HepG2 (cell line): ENCODE results near the gene RAB20. TPM values are rescaled to one million over a fixed set of nuclear protein-coding genes. Genes with fewer than 3 reads are reported as not detected.
A peak's percentile ranks its signal among the peaks of the same experiment; 100 is the strongest.

Experiments used
- GABPB1 ChIP-seq: IDR thresholded peaks from 2 replicates; pipeline ENCODE4 v1.6.1; 2016; ENCODE audit warnings: mild to moderate bottlenecking, missing genetic modification reagents, moderate library complexity, missing compliant biosample characterization
- NFKBIZ ChIP-seq: IDR thresholded peaks from 2 replicates; pipeline ENCODE4 v1.6.1; 2018; ENCODE audit warnings: missing genetic modification reagents, missing compliant biosample characterization
- SIN3A ChIP-seq: IDR thresholded peaks from 2 replicates; pipeline ENCODE4 v1.6.1; 2011; ENCODE audit warnings: low read depth, mild to moderate bottlenecking, control low read depth, low read length, borderline replicate concordance
- SRSF1 ChIP-seq: fragments of 200-400 bp; formaldehyde crosslinking; optimal IDR thresholded peaks from 2 replicates; pipeline ENCODE3; 2017; ENCODE audit warnings: mild to moderate bottlenecking, low read depth, low read length, moderate library complexity
- TARDBP ChIP-seq: sonication (generic); formaldehyde crosslinking; IDR thresholded peaks from 2 replicates; pipeline ENCODE4 v1.8.0; 2022; ENCODE audit warnings: mild to moderate bottlenecking, missing genetic modification reagents
- TP53 ChIP-seq: sonication (generic); formaldehyde crosslinking; conservative IDR thresholded peaks from 2 replicates; pipeline ENCODE4 v1.4.0; 2020; ENCODE audit warnings: missing genetic modification reagents
- ZNF317 ChIP-seq: sonication (generic); formaldehyde crosslinking; IDR thresholded peaks from 2 replicates; pipeline ENCODE4 v1.5.0; 2020; ENCODE audit warnings: mild to moderate bottlenecking, missing genetic modification reagents
- ZNF451 ChIP-seq: sonication (generic); formaldehyde crosslinking; IDR thresholded peaks from 2 replicates; pipeline ENCODE4 v1.5.0; 2020; ENCODE audit warnings: mild to moderate bottlenecking, missing genetic modification reagents
- ZNF460 ChIP-seq: sonication (generic); formaldehyde crosslinking; IDR thresholded peaks from 2 replicates; pipeline ENCODE4 v1.5.1; 2020; ENCODE audit warnings: missing genetic modification reagents, mild to moderate bottlenecking, borderline replicate concordance
- ZNF616 ChIP-seq: sonication (generic); formaldehyde crosslinking; IDR thresholded peaks from 2 replicates; pipeline ENCODE4 v1.5.0; 2020; ENCODE audit warnings: low read depth, mild to moderate bottlenecking, missing genetic modification reagents
- polyA plus RNA-seq, 8 experiments: library from polyadenylated mRNA; depleted of rRNA in 3 of 8; stranded (reverse) in 7 of 8; unstranded in 1 of 8; fragments of >200 nt; fragmentation: Illumina TruSeq in 4 of 8; extraction: Trizol in 4 of 8; gene quantifications; 2 replicates each; pipeline versions ENCODE4 v1.2.1 to v1.2.3, GENCODE V29; 2011 to 2016; ENCODE audit warnings: low read depth in 4 of 8, missing spikeins in 1 of 8, mixed read lengths in 1 of 8; ENCODE audit not compliant: insufficient read depth in 1 of 8
- total RNA-seq, 5 experiments: library from RNA; depleted of rRNA; stranded (reverse); fragments of >200 nt; fragmentation: Illumina TruSeq; extraction: Trizol; gene quantifications; 2 replicates each; pipeline ENCODE4 v1.2.3, GENCODE V29; 2016; ENCODE audit warnings: low read depth in 1 of 5
- TF ChIP-seq, protein P1 (sequence below): sonication (generic); formaldehyde crosslinking; IDR thresholded peaks from 2 replicates; pipeline ENCODE4 v1.4.0; 2020; ENCODE audit warnings: missing genetic modification reagents
- TF ChIP-seq, protein P2 (sequence below): sonication (generic); formaldehyde crosslinking; IDR thresholded peaks from 2 replicates; pipeline ENCODE4 v1.8.1; 2023; ENCODE audit warnings: mild to moderate bottlenecking, missing genetic modification reagents, borderline replicate concordance
- TF ChIP-seq, protein P3 (sequence below): IDR thresholded peaks from 2 replicates; pipeline ENCODE4 v1.6.1; 2016; ENCODE audit warnings: mild to moderate bottlenecking
- TF ChIP-seq, protein P4 (sequence below): sonication (generic); formaldehyde crosslinking; IDR thresholded peaks from 2 replicates; pipeline ENCODE4 v1.4.0; 2020; ENCODE audit warnings: missing genetic modification reagents
- TF ChIP-seq, protein P5 (sequence below): sonication (generic); formaldehyde crosslinking; IDR thresholded peaks from 2 replicates; pipeline ENCODE4 v1.4.0; 2020; ENCODE audit warnings: mild to moderate bottlenecking, missing genetic modification reagents
- TF ChIP-seq, protein P6 (sequence below), 2 experiments: sonication (generic) in 1 of 2; formaldehyde crosslinking in 1 of 2; IDR thresholded peaks; 2 replicates each; pipeline versions ENCODE4 v1.4.0 to v1.6.1; 2018 to 2020; ENCODE audit warnings: missing genetic modification reagents in 2 of 2, borderline replicate concordance in 1 of 2, low read depth in 1 of 2, mild to moderate bottlenecking in 1 of 2, missing biosample characterization in 1 of 2
- TF ChIP-seq, protein P7 (sequence below): sonication (generic); formaldehyde crosslinking; IDR thresholded peaks from 2 replicates; pipeline ENCODE4 v1.8.0; 2022; ENCODE audit warnings: missing genetic modification reagents, mild to moderate bottlenecking, inconsistent platforms, borderline replicate concordance

Gene RAB20
- total and polyA plus RNA-seq, 2 of the 13 experiments (the other 11 are each of a cell fraction or from before 2014, with no cell fraction given): 15.6 to 30.5 TPM

- TF ChIP-seq, protein P1, sequence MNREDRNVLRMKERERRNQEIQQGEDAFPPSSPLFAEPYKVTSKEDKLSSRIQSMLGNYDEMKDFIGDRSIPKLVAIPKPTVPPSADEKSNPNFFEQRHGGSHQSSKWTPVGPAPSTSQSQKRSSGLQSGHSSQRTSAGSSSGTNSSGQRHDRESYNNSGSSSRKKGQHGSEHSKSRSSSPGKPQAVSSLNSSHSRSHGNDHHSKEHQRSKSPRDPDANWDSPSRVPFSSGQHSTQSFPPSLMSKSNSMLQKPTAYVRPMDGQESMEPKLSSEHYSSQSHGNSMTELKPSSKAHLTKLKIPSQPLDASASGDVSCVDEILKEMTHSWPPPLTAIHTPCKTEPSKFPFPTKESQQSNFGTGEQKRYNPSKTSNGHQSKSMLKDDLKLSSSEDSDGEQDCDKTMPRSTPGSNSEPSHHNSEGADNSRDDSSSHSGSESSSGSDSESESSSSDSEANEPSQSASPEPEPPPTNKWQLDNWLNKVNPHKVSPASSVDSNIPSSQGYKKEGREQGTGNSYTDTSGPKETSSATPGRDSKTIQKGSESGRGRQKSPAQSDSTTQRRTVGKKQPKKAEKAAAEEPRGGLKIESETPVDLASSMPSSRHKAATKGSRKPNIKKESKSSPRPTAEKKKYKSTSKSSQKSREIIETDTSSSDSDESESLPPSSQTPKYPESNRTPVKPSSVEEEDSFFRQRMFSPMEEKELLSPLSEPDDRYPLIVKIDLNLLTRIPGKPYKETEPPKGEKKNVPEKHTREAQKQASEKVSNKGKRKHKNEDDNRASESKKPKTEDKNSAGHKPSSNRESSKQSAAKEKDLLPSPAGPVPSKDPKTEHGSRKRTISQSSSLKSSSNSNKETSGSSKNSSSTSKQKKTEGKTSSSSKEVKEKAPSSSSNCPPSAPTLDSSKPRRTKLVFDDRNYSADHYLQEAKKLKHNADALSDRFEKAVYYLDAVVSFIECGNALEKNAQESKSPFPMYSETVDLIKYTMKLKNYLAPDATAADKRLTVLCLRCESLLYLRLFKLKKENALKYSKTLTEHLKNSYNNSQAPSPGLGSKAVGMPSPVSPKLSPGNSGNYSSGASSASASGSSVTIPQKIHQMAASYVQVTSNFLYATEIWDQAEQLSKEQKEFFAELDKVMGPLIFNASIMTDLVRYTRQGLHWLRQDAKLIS: no peak
- TF ChIP-seq SIN3A: peak; percentile 42; the same call in 1 of the 2 replicates
- TF ChIP-seq ZNF616 (CRISPR knock-in tag): no peak
- TF ChIP-seq, protein P2, sequence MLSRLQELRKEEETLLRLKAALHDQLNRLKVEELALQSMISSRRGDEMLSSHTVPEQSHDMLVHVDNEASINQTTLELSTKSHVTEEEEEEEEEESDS (CRISPR knock-in tag): no peak
- no peak for TF ChIP-seq ZNF451 (CRISPR knock-in tag)
- TF ChIP-seq TARDBP (CRISPR knock-in tag): peak; percentile 45
- TF ChIP-seq, protein P3, sequence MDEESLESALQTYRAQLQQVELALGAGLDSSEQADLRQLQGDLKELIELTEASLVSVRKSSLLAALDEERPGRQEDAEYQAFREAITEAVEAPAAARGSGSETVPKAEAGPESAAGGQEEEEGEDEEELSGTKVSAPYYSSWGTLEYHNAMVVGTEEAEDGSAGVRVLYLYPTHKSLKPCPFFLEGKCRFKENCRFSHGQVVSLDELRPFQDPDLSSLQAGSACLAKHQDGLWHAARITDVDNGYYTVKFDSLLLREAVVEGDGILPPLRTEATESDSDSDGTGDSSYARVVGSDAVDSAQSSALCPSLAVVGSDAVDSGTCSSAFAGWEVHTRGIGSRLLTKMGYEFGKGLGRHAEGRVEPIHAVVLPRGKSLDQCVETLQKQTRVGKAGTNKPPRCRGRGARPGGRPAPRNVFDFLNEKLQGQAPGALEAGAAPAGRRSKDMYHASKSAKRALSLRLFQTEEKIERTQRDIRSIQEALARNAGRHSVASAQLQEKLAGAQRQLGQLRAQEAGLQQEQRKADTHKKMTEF: peak; percentile 84
- 0 out of 2 replicates have a peak, but pooled peaks have one; percentile 26 for TF ChIP-seq ZNF317 (CRISPR knock-in tag)
- no peak for TF ChIP-seq NFKBIZ
- TF ChIP-seq, protein P4, sequence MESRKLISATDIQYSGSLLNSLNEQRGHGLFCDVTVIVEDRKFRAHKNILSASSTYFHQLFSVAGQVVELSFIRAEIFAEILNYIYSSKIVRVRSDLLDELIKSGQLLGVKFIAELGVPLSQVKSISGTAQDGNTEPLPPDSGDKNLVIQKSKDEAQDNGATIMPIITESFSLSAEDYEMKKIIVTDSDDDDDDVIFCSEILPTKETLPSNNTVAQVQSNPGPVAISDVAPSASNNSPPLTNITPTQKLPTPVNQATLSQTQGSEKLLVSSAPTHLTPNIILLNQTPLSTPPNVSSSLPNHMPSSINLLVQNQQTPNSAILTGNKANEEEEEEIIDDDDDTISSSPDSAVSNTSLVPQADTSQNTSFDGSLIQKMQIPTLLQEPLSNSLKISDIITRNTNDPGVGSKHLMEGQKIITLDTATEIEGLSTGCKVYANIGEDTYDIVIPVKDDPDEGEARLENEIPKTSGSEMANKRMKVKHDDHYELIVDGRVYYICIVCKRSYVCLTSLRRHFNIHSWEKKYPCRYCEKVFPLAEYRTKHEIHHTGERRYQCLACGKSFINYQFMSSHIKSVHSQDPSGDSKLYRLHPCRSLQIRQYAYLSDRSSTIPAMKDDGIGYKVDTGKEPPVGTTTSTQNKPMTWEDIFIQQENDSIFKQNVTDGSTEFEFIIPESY (CRISPR knock-in tag): no peak
- TF ChIP-seq, protein P5, sequence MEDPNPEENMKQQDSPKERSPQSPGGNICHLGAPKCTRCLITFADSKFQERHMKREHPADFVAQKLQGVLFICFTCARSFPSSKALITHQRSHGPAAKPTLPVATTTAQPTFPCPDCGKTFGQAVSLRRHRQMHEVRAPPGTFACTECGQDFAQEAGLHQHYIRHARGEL (CRISPR knock-in tag): no peak
- no peak; the same call in 1 of the 2 replicates for TF ChIP-seq TP53 (CRISPR knock-in tag)
- TF ChIP-seq SRSF1: no peak
- TF ChIP-seq, protein P6, sequence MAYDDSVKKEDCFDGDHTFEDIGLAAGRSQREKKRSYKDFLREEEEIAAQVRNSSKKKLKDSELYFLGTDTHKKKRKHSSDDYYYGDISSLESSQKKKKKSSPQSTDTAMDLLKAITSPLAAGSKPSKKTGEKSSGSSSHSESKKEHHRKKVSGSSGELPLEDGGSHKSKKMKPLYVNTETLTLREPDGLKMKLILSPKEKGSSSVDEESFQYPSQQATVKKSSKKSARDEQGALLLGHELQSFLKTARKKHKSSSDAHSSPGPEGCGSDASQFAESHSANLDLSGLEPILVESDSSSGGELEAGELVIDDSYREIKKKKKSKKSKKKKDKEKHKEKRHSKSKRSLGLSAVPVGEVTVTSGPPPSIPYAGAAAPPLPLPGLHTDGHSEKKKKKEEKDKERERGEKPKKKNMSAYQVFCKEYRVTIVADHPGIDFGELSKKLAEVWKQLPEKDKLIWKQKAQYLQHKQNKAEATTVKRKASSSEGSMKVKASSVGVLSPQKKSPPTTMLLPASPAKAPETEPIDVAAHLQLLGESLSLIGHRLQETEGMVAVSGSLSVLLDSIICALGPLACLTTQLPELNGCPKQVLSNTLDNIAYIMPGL (CRISPR knock-in tag; IDR thresholded peaks at IDR 0.05; ENCODE audit: borderline replicate concordance in 1 of 2, low read depth in 1 of 2): peak; percentile 65 to 70
- TF ChIP-seq, protein P7, sequence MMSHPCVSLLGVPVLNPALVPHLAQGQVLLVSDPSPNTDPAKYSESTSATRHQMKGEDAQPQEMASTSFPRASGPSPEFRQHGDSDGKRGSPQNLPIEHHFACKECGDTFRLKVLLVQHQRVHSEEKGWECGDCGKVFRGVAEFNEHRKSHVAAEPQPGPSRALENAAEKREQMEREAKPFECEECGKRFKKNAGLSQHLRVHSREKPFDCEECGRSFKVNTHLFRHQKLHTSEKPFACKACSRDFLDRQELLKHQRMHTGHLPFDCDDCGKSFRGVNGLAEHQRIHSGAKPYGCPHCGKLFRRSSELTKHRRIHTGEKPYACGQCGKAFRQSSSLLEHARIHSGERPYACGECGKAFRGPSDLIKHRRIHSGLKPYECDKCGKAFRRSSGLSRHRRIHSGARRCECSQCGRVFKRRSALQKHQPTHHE: 0 out of 2 replicates have a peak, but pooled peaks have one; percentile 44
- TF ChIP-seq ZNF460 (CRISPR knock-in tag): no peak; the same call in 1 of the 2 replicates
- peak; percentile 77; the same call in 1 of the 2 replicates for TF ChIP-seq GABPB1 (CRISPR knock-in tag)
Measured at GRCh38 chr13:110561344-110562035, at the start of gene RAB20 (continued).
